ENCODE data around the gene RPLP2. TPM values are rescaled to one million over a fixed set of nuclear protein-coding genes. Genes with fewer than 3 reads are reported as not detected.

Gene RPLP2
- total RNA-seq, 4 donors from 2014 or later, result 314 to 600 (median 440) TPM

DNA sequence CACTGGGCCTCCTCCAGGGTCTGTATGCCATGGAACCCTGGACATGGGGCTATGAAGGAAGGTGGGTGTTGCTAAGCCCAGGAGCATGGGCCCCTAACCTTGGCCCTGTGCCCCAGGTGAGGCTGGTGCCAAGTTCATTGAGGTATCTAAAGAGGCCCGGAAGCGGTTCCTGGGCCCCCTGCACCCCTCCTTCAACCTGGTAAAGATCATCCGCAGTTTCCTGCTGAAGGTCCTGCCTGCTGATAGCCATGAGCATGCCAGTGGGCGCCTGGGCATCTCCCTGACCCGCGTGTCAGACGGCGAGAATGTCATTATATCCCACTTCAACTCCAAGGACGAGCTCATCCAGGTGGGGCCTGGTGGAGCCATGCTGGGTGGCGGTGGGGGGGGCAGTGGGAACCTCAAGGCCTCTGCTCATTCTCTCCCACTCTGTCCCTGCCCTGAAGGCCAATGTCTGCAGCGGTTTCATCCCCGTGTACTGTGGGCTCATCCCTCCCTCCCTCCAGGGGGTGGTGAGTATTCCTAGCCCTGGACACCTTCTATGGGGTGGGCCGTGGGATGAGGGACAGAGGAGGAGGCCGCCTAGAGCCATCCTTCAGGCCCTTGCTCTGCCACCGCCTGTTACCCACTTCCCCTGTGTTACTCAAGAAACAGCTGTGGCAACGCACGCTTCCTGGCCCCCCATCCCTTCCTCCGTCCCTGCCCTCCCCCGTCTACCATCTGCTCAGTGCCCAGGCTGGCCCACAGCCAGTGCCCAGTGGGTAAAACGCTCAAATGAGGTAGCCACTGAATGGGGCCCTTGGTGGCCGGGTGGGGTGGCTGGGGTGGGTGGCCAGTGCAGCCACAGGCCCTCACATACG is 12.0 kb downstream of the RPLP2 start:
- intact Hi-C loops (cut with DNase I; ENCODE audit: low total_unique reads) (loop anchor here (2.0 kb wide), 1 partner anchor 21 kb away; the partner anchor contains the start of genes POLR2L and TSPAN4), in situ Hi-C loops (cut with MboI; ENCODE audit: low sequenced_read_pairs in 4 of 4) (no loop called here)
- H3K4me3 ChIP-seq, result peak overlapping the region; percentile 19 to 100 (median 78)
- TF ChIP-seq, protein P1, sequence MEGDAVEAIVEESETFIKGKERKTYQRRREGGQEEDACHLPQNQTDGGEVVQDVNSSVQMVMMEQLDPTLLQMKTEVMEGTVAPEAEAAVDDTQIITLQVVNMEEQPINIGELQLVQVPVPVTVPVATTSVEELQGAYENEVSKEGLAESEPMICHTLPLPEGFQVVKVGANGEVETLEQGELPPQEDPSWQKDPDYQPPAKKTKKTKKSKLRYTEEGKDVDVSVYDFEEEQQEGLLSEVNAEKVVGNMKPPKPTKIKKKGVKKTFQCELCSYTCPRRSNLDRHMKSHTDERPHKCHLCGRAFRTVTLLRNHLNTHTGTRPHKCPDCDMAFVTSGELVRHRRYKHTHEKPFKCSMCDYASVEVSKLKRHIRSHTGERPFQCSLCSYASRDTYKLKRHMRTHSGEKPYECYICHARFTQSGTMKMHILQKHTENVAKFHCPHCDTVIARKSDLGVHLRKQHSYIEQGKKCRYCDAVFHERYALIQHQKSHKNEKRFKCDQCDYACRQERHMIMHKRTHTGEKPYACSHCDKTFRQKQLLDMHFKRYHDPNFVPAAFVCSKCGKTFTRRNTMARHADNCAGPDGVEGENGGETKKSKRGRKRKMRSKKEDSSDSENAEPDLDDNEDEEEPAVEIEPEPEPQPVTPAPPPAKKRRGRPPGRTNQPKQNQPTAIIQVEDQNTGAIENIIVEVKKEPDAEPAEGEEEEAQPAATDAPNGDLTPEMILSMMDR (IDR thresholded peaks at IDR 0.05 in 4 of 5, conservative IDR thresholded peaks at IDR 0.05 in 1 of 5), result no peak
- no peak for TF ChIP-seq POLR2A (IDR thresholded peaks at IDR 0.05)
- peaks cover 0 to 27% of the 10 kb centered on the region in 2 donors for H3K36me3 ChIP-seq
- peaks cover 6 to 10% (median 7%) of the 10 kb centered on the region in 3 donors for H3K27me3 ChIP-seq
- H3K9me3 ChIP-seq, result no peaks in the 10 kb centered on the region
- peak overlapping the region; percentile 93 to 100 (median 98) for H3K27ac ChIP-seq
- ATAC-seq (no peak), DNase-seq (peak in 1 of 2 donors; percentile 59)
- H3K4me1 ChIP-seq, result peaks cover 27 to 46% of the 10 kb centered on the region in 2 donors

DNA sequence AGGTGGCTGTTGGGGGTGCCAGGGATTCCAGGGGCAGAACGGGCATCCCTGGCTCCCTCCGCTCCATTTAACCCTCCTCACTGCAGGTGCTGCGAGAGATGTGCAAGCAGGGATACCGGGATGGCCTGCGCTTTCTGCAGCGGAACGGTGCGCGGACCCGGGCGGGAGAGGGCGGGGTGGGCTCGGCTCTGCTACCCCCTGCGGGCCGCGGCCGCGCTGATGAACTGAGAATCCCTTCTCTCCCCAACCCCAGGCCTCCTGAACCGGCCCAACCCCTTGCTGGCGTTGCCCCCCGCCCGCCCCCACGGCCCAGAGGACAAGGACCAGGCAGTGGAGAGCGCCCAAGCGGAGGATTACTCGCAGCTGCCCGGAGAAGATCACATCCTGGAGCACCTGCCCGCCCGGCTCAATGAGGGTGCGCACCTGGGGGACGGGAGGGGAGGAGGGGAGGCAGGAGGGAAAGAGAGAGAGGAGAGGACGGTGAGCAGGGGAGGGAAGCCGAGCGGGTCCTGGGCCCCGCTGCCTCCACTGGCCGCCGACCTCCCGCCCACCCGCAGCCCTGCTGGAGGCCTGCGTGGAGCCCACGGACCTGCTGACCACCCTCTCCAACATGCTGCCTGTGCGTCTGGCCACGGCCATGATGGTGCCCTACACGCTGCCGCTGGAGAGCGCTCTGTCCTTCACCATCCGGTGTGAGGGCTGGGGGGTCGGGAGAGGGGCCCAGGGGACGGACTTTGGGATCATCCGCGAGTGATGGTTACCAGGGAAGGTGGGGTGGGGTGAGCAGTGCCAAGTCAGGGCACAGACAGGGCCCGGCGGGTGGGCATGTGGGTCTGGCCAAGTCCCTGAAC is 13.9 kb downstream of the RPLP2 start:
- H3K4me3 ChIP-seq, result no peak overlapping the region
- peaks cover 0 to 27% of the 10 kb centered on the region in 2 donors for H3K36me3 ChIP-seq
- peaks cover 6 to 22% (median 20%) of the 10 kb centered on the region in 3 donors for H3K27me3 ChIP-seq
- ATAC-seq (no peak), DNase-seq (no peak)
- TF ChIP-seq, protein P1 (IDR thresholded peaks at IDR 0.05 in 4 of 5, conservative IDR thresholded peaks at IDR 0.05 in 1 of 5), result no peak
- no peak for TF ChIP-seq POLR2A (IDR thresholded peaks at IDR 0.05)
- intact Hi-C loops (cut with DNase I; ENCODE audit: low total_unique reads) (no loop called here), in situ Hi-C loops (cut with MboI; ENCODE audit: low sequenced_read_pairs in 4 of 4) (no loop called here)
- no peak overlapping the region for H3K27ac ChIP-seq
- peaks cover 29 to 54% of the 10 kb centered on the region in 2 donors for H3K4me1 ChIP-seq
- no peaks in the 10 kb centered on the region for H3K9me3 ChIP-seq

DNA sequence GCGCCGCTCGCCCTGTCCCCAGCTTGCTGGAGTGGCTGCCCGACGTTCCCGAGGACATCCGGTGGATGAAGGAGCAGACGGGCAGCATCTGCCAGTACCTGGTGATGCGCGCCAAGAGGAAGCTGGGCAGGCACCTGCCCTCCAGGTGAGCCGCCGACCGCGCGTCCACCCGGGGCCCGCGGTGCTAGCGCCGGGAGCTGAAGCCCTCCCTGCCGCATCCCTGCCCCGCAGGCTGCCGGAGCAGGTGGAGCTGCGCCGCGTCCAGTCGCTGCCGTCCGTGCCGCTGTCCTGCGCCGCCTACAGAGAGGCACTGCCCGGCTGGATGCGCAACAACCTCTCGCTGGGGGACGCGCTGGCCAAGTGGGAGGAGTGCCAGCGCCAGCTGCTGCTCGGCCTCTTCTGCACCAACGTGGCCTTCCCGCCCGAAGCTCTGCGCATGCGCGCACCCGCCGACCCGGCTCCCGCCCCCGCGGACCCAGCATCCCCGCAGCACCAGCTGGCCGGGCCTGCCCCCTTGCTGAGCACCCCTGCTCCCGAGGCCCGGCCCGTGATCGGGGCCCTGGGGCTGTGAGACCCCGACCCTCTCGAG is 14.6 kb downstream of the RPLP2 start:
- H3K27me3 ChIP-seq, result peaks cover 8 to 28% (median 25%) of the 10 kb centered on the region in 3 donors

DNA sequence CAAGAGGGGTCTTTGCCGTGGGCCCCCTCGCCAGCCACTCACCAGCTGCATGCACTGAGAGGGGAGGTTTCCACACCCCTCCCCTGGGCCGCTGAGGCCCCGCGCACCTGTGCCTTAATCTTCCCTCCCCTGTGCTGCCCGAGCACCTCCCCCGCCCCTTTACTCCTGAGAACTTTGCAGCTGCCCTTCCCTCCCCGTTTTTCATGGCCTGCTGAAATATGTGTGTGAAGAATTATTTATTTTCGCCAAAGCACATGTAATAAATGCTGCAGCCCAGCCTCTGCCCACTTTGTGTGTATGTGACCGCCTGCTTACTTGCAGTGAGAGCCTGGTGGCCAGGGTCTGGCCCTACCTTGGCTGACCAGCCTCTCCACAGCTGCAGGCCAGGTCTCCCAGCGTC is 15.2 kb downstream of the RPLP2 start:
- no peak overlapping the region for H3K4me3 ChIP-seq
- intact Hi-C loops (cut with DNase I; ENCODE audit: low total_unique reads) (no loop called here), in situ Hi-C loops (cut with MboI; ENCODE audit: low sequenced_read_pairs in 4 of 4) (no loop called here)
- TF ChIP-seq, protein P1 (IDR thresholded peaks at IDR 0.05 in 4 of 5, conservative IDR thresholded peaks at IDR 0.05 in 1 of 5), result no peak
- TF ChIP-seq POLR2A (IDR thresholded peaks at IDR 0.05), result no peak
- peaks cover 26 to 56% of the 10 kb centered on the region in 2 donors for H3K4me1 ChIP-seq
- ATAC-seq (no peak), DNase-seq (no peak)
- peaks cover 14 to 31% (median 31%) of the 10 kb centered on the region in 3 donors for H3K27me3 ChIP-seq
- H3K36me3 ChIP-seq, result peaks cover 0 to 27% of the 10 kb centered on the region in 2 donors
- H3K9me3 ChIP-seq, result no peaks in the 10 kb centered on the region
- H3K27ac ChIP-seq, result no peak overlapping the region

More for the DNA sequence above, 14.6 kb downstream of the RPLP2 start:
- no peaks in the 10 kb centered on the region for H3K9me3 ChIP-seq
- DNase-seq (peak in 1 of 2 donors; percentile 68), ATAC-seq (no peak)
- in situ Hi-C loops (cut with MboI; ENCODE audit: low sequenced_read_pairs in 4 of 4), result no loop called here
- no peak overlapping the region for H3K27ac ChIP-seq
- TF ChIP-seq, protein P1 (IDR thresholded peaks at IDR 0.05 in 4 of 5, conservative IDR thresholded peaks at IDR 0.05 in 1 of 5), result no peak
- no peak for TF ChIP-seq POLR2A (IDR thresholded peaks at IDR 0.05)
- H3K4me1 ChIP-seq, result peaks cover 26 to 50% of the 10 kb centered on the region in 2 donors
- no peak overlapping the region for H3K4me3 ChIP-seq
- intact Hi-C loops (cut with DNase I; ENCODE audit: low total_unique reads), result no loop called here
- peaks cover 0 to 27% of the 10 kb centered on the region in 2 donors for H3K36me3 ChIP-seq
